Fibroblast of mammary gland (primary cell): ENCODE data around the gene ALDH1A2.

ENCODE experiments used
- DNase-seq: peaks from one replicate; pipeline ENCODE4 v3.0.0-alpha.2; 2010; ENCODE audit warnings: low read depth
- H3K4me3 ChIP-seq: 2 replicates; pipeline ENCODE4 v1.5.1; 2011; ENCODE audit warnings: low read depth, mild to moderate bottlenecking, low read length, moderate library complexity; ENCODE audit not compliant: control insufficient read depth
- TF ChIP-seq, protein P1 (sequence below): conservative IDR thresholded peaks from 2 replicates; pipeline ENCODE4 v1.5.1; 2011; ENCODE audit warnings: low read depth, low read length, inconsistent platforms; ENCODE audit not compliant: control insufficient read depth, insufficient read depth

The ALDH1A2 gene

DNA sequence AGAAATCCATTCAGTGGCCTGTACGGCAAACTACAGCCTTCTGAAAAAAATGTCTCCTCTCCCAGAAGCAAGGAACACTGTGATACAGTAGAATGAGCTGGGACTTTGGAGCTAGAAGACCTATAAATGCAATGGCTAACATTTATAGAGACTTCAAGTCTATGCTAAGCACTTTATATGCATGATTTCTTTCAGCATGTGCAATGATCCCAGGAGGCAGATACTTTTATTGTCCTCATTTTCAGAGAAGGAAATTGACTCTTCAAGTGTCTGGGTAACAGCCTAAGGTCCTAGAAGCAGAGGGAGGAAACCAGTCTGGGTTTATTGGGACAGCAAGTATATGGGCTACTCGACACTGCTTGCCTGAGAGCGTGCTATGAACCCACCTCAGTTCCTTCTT is 140.9 kb downstream of the ALDH1A2 start:
- no peak overlapping the region for H3K4me3 ChIP-seq
- TF ChIP-seq, protein P1, sequence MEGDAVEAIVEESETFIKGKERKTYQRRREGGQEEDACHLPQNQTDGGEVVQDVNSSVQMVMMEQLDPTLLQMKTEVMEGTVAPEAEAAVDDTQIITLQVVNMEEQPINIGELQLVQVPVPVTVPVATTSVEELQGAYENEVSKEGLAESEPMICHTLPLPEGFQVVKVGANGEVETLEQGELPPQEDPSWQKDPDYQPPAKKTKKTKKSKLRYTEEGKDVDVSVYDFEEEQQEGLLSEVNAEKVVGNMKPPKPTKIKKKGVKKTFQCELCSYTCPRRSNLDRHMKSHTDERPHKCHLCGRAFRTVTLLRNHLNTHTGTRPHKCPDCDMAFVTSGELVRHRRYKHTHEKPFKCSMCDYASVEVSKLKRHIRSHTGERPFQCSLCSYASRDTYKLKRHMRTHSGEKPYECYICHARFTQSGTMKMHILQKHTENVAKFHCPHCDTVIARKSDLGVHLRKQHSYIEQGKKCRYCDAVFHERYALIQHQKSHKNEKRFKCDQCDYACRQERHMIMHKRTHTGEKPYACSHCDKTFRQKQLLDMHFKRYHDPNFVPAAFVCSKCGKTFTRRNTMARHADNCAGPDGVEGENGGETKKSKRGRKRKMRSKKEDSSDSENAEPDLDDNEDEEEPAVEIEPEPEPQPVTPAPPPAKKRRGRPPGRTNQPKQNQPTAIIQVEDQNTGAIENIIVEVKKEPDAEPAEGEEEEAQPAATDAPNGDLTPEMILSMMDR: no peak

DNA sequence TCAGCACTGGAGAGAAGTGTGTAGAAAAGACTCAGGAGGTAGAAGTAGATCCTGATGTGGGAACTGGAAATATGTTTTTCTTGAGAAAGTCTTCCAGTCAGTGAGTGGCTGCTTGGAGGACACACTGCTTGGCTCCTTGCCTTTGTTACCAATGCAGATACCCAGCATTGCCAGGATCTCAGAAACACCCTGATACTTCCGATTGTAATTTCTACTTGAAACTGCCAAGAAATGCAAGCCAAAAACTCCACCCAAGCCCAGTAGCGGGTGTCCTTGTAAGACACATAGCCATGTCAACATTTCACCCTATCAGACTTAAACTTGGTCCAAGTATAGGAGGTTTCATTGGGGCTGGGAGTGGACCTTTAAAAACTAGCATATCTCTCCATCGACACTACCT is 141.8 kb downstream of the ALDH1A2 start:
- DNase-seq: peak; percentile 30

More for the DNA sequence above, 140.9 kb downstream of the ALDH1A2 start:
- DNase-seq: no peak

DNA sequence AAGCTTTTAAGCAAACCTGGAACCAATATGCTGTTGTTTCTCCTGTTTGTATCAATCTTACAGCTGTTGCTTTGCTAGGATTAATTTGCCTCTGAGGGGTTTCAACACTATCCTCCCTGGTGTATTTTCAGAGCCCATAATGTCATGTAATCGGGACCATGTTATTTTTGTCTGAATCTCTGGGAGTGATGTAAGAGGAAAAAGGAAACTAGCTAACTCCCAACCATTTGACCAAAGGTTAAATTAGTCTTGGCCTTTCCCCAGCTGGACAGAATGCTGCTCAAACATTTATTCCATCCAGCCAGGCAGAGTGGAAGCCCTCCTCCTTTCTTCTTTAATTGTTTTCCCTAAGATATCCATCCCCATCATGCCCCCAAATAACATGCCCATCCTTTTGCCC is 142.2 kb downstream of the ALDH1A2 start:
- no peak overlapping the region for H3K4me3 ChIP-seq
- peak; percentile 81 for DNase-seq
- TF ChIP-seq, protein P1: no peak

More for the DNA sequence above, 141.8 kb downstream of the ALDH1A2 start:
- no peak overlapping the region for H3K4me3 ChIP-seq
- TF ChIP-seq, protein P1: no peak

DNA sequence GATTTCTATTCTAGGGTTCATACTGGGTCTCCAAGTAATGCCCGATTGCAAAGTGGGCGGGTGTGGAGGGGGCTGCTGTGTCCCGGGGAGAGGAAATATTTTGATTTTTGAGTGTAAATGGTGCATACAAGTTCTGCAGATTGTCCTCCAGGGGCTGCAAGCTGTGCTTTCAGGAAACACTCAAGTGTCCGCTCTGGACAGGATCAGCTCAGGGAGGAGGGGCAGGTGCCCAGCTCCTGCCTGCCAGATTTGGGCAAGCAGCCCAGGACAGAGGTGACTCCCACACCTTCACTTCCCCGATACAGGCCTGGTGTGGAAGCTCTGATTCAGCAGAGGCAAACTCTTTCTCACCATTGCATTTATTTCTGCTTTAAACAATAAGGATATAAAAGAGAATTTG is 142.7 kb downstream of the ALDH1A2 start:
- peak; percentile 5 for DNase-seq
- no peak overlapping the region for H3K4me3 ChIP-seq
- TF ChIP-seq, protein P1: no peak

DNA sequence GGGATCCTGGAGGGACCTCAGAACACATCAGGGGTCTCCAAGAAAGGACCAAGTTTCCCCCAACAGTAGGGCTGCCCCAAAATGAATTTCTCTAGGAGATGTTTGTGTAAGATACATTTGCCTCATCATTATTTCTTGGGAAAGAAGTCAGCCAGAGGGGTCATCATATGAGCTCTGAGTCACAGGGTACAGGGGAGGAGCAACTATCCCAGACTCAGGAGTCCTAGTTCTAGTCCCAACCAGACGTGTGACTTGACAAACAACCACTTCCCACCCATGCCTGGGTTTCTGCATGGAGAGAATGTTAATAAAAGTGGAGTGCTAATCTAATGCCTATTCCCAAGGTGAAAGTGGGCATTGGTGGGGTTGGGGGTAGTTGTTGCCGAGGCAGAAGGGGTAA is 144.1 kb downstream of the ALDH1A2 start:
- H3K4me3 ChIP-seq: no peak overlapping the region
- TF ChIP-seq, protein P1: no peak
- DNase-seq: peak; percentile 76

DNA sequence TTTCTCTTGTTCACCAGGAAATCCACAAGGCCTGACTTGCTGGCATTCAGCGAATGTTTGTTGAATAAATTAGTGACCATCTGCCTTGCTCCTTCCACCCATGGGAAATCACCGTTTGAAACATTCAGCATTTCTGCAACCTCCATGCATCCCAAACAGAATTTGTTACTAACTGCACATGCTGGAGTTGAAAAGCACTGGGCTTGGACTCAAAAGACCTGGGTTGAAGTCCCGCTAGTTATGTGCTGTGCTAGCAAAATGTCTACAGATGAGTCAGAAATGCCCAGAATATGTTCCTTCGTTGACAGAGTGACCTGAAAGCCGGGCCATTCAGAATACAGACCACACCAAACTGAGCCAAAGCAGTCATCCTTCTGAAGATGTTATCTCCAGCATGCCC is 144.6 kb downstream of the ALDH1A2 start:
- H3K4me3 ChIP-seq: no peak overlapping the region
- peak; percentile 59 for DNase-seq
- TF ChIP-seq, protein P1: no peak

DNA sequence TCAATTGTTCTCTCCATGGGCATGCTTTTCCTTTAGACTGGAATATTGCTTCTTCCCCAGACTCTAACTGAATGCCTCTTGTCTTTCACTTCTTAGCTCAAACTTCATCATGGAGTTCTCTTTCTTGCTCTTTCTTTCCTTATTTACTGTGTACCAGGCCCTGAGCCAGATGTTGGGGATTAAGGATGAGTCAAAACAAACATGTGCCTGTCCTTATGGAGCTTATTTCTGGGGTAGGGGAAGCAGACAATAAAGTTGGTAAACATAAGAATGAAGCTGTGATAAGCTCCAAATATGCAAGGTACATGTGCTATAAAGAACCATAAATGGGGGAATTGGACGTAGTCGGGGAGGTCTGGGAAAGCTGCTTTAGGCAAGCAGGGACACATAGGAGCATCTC is 145.8 kb downstream of the ALDH1A2 start:
- peak; percentile 18 for DNase-seq
- no peak overlapping the region for H3K4me3 ChIP-seq
- TF ChIP-seq, protein P1: no peak
